H1 (cell line): Measurements from ENCODE around the gene NHLH1. TPM values are rescaled to one million over a fixed set of nuclear protein-coding genes. Genes with fewer than 3 reads are reported as not detected.

Experiments
- CTCF ChIA-PET: fragments of 300-600 bp; sonication (Branson Sonifier 250); formaldehyde crosslinking; loops from one replicate; lab custom pipeline; 2021; ENCODE audit not compliant: partially characterized antibody; lab: Charles Lee
- POLR2A ChIA-PET: fragments of 300-600 bp; sonication (Branson Sonifier 250); formaldehyde crosslinking; loops from one replicate; lab custom pipeline; 2021; ENCODE audit warnings: inconsistent platforms; ENCODE audit not compliant: partially characterized antibody; lab: Charles Lee
- DNase-seq, 2 experiments: peaks; one replicate each; pipeline versions ENCODE4 v3.0.0 to v3.0.0-alpha.2; 2010 to 2022; ENCODE audit warnings: low spot score in 2 of 2, low read depth in 1 of 2, mixed read lengths in 1 of 2
- FAIRE-seq: peaks from 2 replicates; lab custom pipeline; 2011; peaks lifted over from hg19 to GRCh38; lab: Jason Lieb, UNC
- H2AFZ ChIP-seq: 2 replicates; pipeline ENCODE4 v1.8.1; 2012; ENCODE audit warnings: low read length, inconsistent platforms
- H2AK5ac ChIP-seq: 2 replicates; pipeline ENCODE4 v1.6.1; 2013; ENCODE audit warnings: low read depth, low read length
- H2BK120ac ChIP-seq: replicated peaks from 2 replicates; pipeline ENCODE3; 2013; ENCODE audit warnings: low read depth, low read length, inconsistent platforms
- H2BK12ac ChIP-seq: 2 replicates; pipeline ENCODE4 v1.6.1; 2013; ENCODE audit warnings: low read depth, low read length
- H2BK15ac ChIP-seq: 2 replicates; pipeline ENCODE4 v1.6.1; 2013; ENCODE audit warnings: low read length
- H2BK20ac ChIP-seq: 2 replicates; pipeline ENCODE4 v1.6.1; 2013; ENCODE audit warnings: low read length
- H2BK5ac ChIP-seq: 2 replicates; pipeline ENCODE4 v1.6.1; 2013; ENCODE audit warnings: low read depth, low read length
- H3K14ac ChIP-seq: 2 replicates; pipeline ENCODE4 v1.6.1; 2013; ENCODE audit warnings: inconsistent platforms; ENCODE audit not compliant: insufficient read length
- H3K18ac ChIP-seq: 2 replicates; pipeline ENCODE4 v1.6.1; 2013; ENCODE audit warnings: low read length; ENCODE audit errors: extremely low read depth
- H3K23ac ChIP-seq: 2 replicates; pipeline ENCODE4 v1.6.1; 2013; ENCODE audit warnings: inconsistent platforms; ENCODE audit not compliant: insufficient read length
- H3K23me2 ChIP-seq: 2 replicates; pipeline ENCODE4 v1.6.1; 2013; ENCODE audit warnings: low read depth, low read length
- H3K27ac ChIP-seq: 2 replicates; pipeline ENCODE4 v1.6.1; 2011; ENCODE audit warnings: low read depth, low read length, inconsistent platforms
- H3K27me3 ChIP-seq, 4 experiments: replicated peaks in 1 of 4; 1 replicate in 1 of 4; 2 replicates in 3 of 4; pipeline versions ENCODE4 v1.6.1 to v1.8.1; 2011 to 2013; ENCODE audit warnings: low read length in 3 of 4, mild to moderate bottlenecking in 3 of 4, inconsistent platforms in 2 of 4, mixed read lengths in 2 of 4, moderate library complexity in 1 of 4; ENCODE audit not compliant: control insufficient read depth in 3 of 4, insufficient read depth in 3 of 4; ENCODE audit errors: extremely low read depth in 1 of 4
- H3K36me3 ChIP-seq, 4 experiments: 2 replicates each; pipeline versions ENCODE4 v1.6.1 to v1.8.1; 2011 to 2013; ENCODE audit warnings: mild to moderate bottlenecking in 4 of 4, low read length in 3 of 4, moderate library complexity in 2 of 4, control low read depth in 1 of 4, inconsistent platforms in 1 of 4; ENCODE audit not compliant: insufficient read depth in 4 of 4, control insufficient read depth in 2 of 4
- H3K4ac ChIP-seq: replicated peaks from 2 replicates; pipeline ENCODE3; 2013; ENCODE audit warnings: low read length, low read depth, mixed read lengths, inconsistent platforms; ENCODE audit not compliant: insufficient read length
- H3K4me1 ChIP-seq, 4 experiments: replicated peaks in 1 of 4; 1 replicate in 1 of 4; 2 replicates in 3 of 4; pipeline versions ENCODE4 v1.6.1 to v1.8.1; 2011 to 2013; ENCODE audit warnings: low read length in 3 of 4, inconsistent platforms in 2 of 4, mixed read lengths in 1 of 4; ENCODE audit not compliant: insufficient read depth in 4 of 4, control insufficient read depth in 3 of 4
- H3K4me2 ChIP-seq, 2 experiments: 2 replicates each; pipeline versions ENCODE4 v1.6.1 to v1.8.1; 2011 to 2013; ENCODE audit warnings: low read depth in 2 of 2, low read length in 2 of 2, control low read depth in 1 of 2, inconsistent platforms in 1 of 2, mild to moderate bottlenecking in 1 of 2; ENCODE audit not compliant: insufficient read depth in 1 of 2
- H3K4me3 ChIP-seq, 4 experiments: fragments of 200-600, 300-600 bp in 1 of 4; sonication (generic), shearing (Covaris generic), sonication (Bioruptor Twin) in 1 of 4; 2 replicates each; pipeline versions ENCODE4 v1.5.1 to v1.8.1; 2011 to 2016; ENCODE audit warnings: low read length in 4 of 4, low read depth in 3 of 4, control low read depth in 2 of 4, inconsistent platforms in 2 of 4, mild to moderate bottlenecking in 2 of 4, mixed read lengths in 1 of 4, moderate library complexity in 1 of 4; ENCODE audit not compliant: insufficient read depth in 2 of 4; ENCODE audit errors: extremely low read depth in 1 of 4
- H3K56ac ChIP-seq: replicated peaks from 2 replicates; pipeline ENCODE3; 2013; ENCODE audit warnings: low read depth, mild to moderate bottlenecking, mixed read lengths, low read length, inconsistent platforms; ENCODE audit not compliant: insufficient read length
- H3K79me1 ChIP-seq: 2 replicates; pipeline ENCODE4 v1.6.1; 2013; ENCODE audit warnings: low read depth, low read length, control low read depth
- H3K79me2 ChIP-seq, 2 experiments: 2 replicates each; pipeline versions ENCODE4 v1.6.1 to v1.8.1; 2012 to 2013; ENCODE audit warnings: low read length in 2 of 2, mild to moderate bottlenecking in 2 of 2, inconsistent platforms in 1 of 2; ENCODE audit not compliant: insufficient read depth in 2 of 2, control insufficient read depth in 1 of 2
- H3K9ac ChIP-seq, 4 experiments: replicated peaks in 1 of 4; 1 replicate in 1 of 4; 2 replicates in 3 of 4; pipeline versions ENCODE4 v1.6.1 to v1.8.1; 2011 to 2013; ENCODE audit warnings: low read depth in 3 of 4, low read length in 3 of 4, control low read depth in 2 of 4, mild to moderate bottlenecking in 2 of 4, moderate library complexity in 2 of 4, inconsistent platforms in 1 of 4; ENCODE audit errors: extremely low read depth in 1 of 4
- H3K9me3 ChIP-seq, 2 experiments: 2 replicates each; pipeline versions ENCODE4 v1.6.1 to v1.8.1; 2012 to 2013; ENCODE audit warnings: mild to moderate bottlenecking in 2 of 2, moderate library complexity in 2 of 2, control low read depth in 1 of 2, inconsistent platforms in 1 of 2, low read depth in 1 of 2, low read length in 1 of 2, mixed read lengths in 1 of 2; ENCODE audit not compliant: insufficient read depth in 2 of 2
- H4K20me1 ChIP-seq, 2 experiments: replicated peaks in 1 of 2; 2 replicates each; pipeline versions ENCODE3 to v1.8.1; 2011 to 2013; ENCODE audit warnings: inconsistent platforms in 2 of 2, low read length in 2 of 2, mild to moderate bottlenecking in 1 of 2; ENCODE audit not compliant: insufficient read depth in 2 of 2, control insufficient read depth in 1 of 2
- H4K5ac ChIP-seq: 2 replicates; pipeline ENCODE4 v1.6.1; 2013; ENCODE audit warnings: low read length, low read depth, mixed read lengths, inconsistent platforms; ENCODE audit not compliant: insufficient read length
- H4K8ac ChIP-seq: 2 replicates; pipeline ENCODE4 v1.8.0; 2013; ENCODE audit warnings: mild to moderate bottlenecking, moderate library complexity, low read length, inconsistent platforms; ENCODE audit not compliant: insufficient read depth; ENCODE audit errors: extremely low read depth
- H4K91ac ChIP-seq: replicated peaks from 2 replicates; pipeline ENCODE3; 2013; ENCODE audit warnings: low read length, mixed read lengths, inconsistent platforms; ENCODE audit not compliant: insufficient read length
- CBX5 ChIP-seq: fragments of 300-800, 300-1000 bp; sonication (generic); IDR thresholded peaks from 2 replicates; pipeline ENCODE4 v1.7.1; 2016; ENCODE audit warnings: antibody characterized with exemption, low read length, low read depth
- CBX8 ChIP-seq: fragments of 300-800, 300-1000 bp; sonication (generic); IDR thresholded peaks from 2 replicates; pipeline ENCODE4 v1.7.1; 2016; ENCODE audit warnings: low read depth, low read length, borderline replicate concordance
- EZH2 ChIP-seq: fragments of 200-600 bp; sonication (generic); IDR thresholded peaks from 2 replicates; pipeline ENCODE4 v1.7.1; 2012; ENCODE audit warnings: low read depth, mild to moderate bottlenecking, moderate library complexity, low read length, inconsistent platforms; ENCODE audit not compliant: severe bottlenecking
- POLR2A ChIP-seq, 2 experiments: IDR thresholded peaks; 1 replicate in 1 of 2; 2 replicates in 1 of 2; pipeline ENCODE4 v1.6.1; 2011; ENCODE audit warnings: low read depth in 2 of 2, low read length in 2 of 2, mild to moderate bottlenecking in 2 of 2; ENCODE audit errors: control extremely low read depth in 1 of 2
- SP4 ChIP-seq: IDR thresholded peaks from 2 replicates; pipeline ENCODE4 v1.6.1; 2012; ENCODE audit warnings: low read length, inconsistent platforms
- WGBS, 2 experiments: shearing (Covaris generic) in 1 of 2; methylation state at CpG; one replicate each; pipeline versions ENCODE4 v1.1.6 to v1.1.7; 2013 to 2015; ENCODE audit warnings: low lambda C conversion rate in 2 of 2, mixed read lengths in 2 of 2, inconsistent platforms in 1 of 2, low coverage in 1 of 2, missing lambda C conversion rate in 1 of 2; ENCODE audit not compliant: insufficient replicate concordance in 2 of 2, insufficient coverage in 1 of 2, insufficient read length in 1 of 2; ENCODE audit errors: extremely low coverage in 1 of 2, missing lambda C conversion rate in 1 of 2; 5-methylcytosine and 5-hydroxymethylcytosine counted together
- polyA plus RNA-seq, 7 experiments: library from polyadenylated mRNA; depleted of rRNA in 3 of 7; stranded (reverse) in 5 of 7; unstranded in 2 of 7; fragments of >200 nt in 5 of 7; fragments of 200-250 nt in 2 of 7; gene quantifications; 1 replicate in 5 of 7; 2 replicates in 1 of 7; 4 replicates in 1 of 7; pipeline versions ENCODE4 v1.2.1 to v1.2.3, GENCODE V29; 2011 to 2013; ENCODE audit warnings: missing spikeins in 2 of 7, mixed read lengths in 2 of 7
- total RNA-seq: library from RNA; stranded (reverse); fragmentation: NEBNext Ultra II Directional; extraction: Animal tissue kit (Norgen Biotek cat#: 25700); gene quantifications from 2 replicates; pipeline ENCODE4 v1.2.1, GENCODE V29; 2021

NHLH1 gene
- total and polyA plus RNA-seq, 2 of the 8 experiments (the other 6 are each of a cell fraction or from before 2014, with no cell fraction given), result 0.39 to 0.91 TPM

- CTCF ChIA-PET, result interaction anchor here (0.7 to 8.5 kb wide), 10 partner anchors 9 to 118 kb away, joined by 3 to 70 read pairs (median 4); no protein-coding TSS in a partner anchor
- TF ChIP-seq SP4 (no peak), CBX5 (no peak), POLR2A (IDR thresholded peaks at IDR 0.05; ENCODE audit: control extremely low read depth in 1 of 2, low read depth in 2 of 2, low read length in 2 of 2) (no peak), CBX8 (no peak), EZH2 (no peak)
Observed at GRCh38 chr1:160409486-160409885, 42.6 kb downstream of the NHLH1 start.

More at GRCh38 chr1:160409486-160409885, 42.6 kb downstream of the NHLH1 start:
- Histone ChIP-seq H3K9ac (0 out of 7 replicates have a peak overlapping the region, but pooled peaks of 1 of the 4 experiments have one; percentile 9), H2BK12ac (no peak overlapping the region), H4K20me1 (peaks cover 5 to 18% of the 10 kb centered on the region in 2 experiments), H3K18ac (no peak overlapping the region; the same call in 1 of the 2 replicates), H2BK120ac (no peak overlapping the region), H3K36me3 (0 out of 8 replicates have a peak, but pooled peaks cover 0 to 2% (median 0%) of the 10 kb centered on the region in 4 experiments), H3K23ac (no peak overlapping the region), H2BK15ac (peak overlapping the region; percentile 55), H3K56ac (no peak overlapping the region), H2BK20ac (no peak overlapping the region), H3K4me3 (no peak overlapping the region), H4K8ac (no peak overlapping the region), H3K9me3 (no peaks in the 10 kb centered on the region), H2BK5ac (peak overlapping the region; percentile 73), H3K27me3 (no peaks in the 10 kb centered on the region), H4K91ac (no peak overlapping the region), H4K5ac (no peak overlapping the region), H3K4me1 (peaks cover 14 to 34% (median 28%) of the 10 kb centered on the region in 4 experiments), H3K79me2 (peaks cover 4 to 94% of the 10 kb centered on the region in 2 experiments), H3K23me2 (no peaks in the 10 kb centered on the region), H2AK5ac (peak overlapping the region; percentile 26; the same call in 1 of the 2 replicates), H3K14ac (no peak overlapping the region), H3K4me2 (peak overlapping the region in 1 of 2 experiments; percentile 36; a peak in 1 of 4 replicates), H2AFZ (no peak overlapping the region), H3K79me1 (peaks cover 37% of the 10 kb centered on the region), H3K4ac (no peak overlapping the region), H3K27ac (peak overlapping the region; percentile 80)
- DNase-seq, result no peak
- no peak for FAIRE-seq
- POLR2A ChIA-PET, result interaction anchor here (1.0 to 1.9 kb wide), 3 partner anchors 8 to 31 kb away, joined by 5 to 9 read pairs (median 6); partner anchors contain the start of gene VANGL2
- 93% methylated on average over 5 of the region's 5 CpGs; no CpG with 5 or more reads in 1 of the 2 experiments for WGBS, 2 experiments
